GM23338 (cell line): Measurements from ENCODE around the gene GRK7. TPM values are rescaled to one million over a fixed set of nuclear protein-coding genes. Genes with fewer than 3 reads are reported as not detected.

Experiments
- ATAC-seq: fragments of 200-7000 bp; cut with Tn5 transposase; 3 replicates; pipeline ENCODE4 v1.9.1; 2020
- DNase-seq: peaks from one replicate; pipeline ENCODE4 v3.0.0-alpha.2; 2015; ENCODE audit warnings: low spot score
- H2AFZ ChIP-seq: fragments of 200-600 bp; sonication (generic); 2 replicates; pipeline ENCODE4 v1.8.0; 2016; ENCODE audit warnings: antibody characterized with exemption, mild to moderate bottlenecking, moderate library complexity
- H3F3A ChIP-seq: fragments of 200-600 bp; sonication (generic); replicated peaks from 2 replicates; pipeline ENCODE4 v1.8.0; 2017; ENCODE audit warnings: antibody characterized with exemption, mixed run types, low read depth
- H3K27ac ChIP-seq: fragments of 200-600 bp; sonication (generic); 2 replicates; pipeline ENCODE4 v1.6.1; 2016; ENCODE audit warnings: low read depth
- H3K27me3 ChIP-seq: fragments of 200-600 bp; sonication (generic); 2 replicates; pipeline ENCODE4 v1.8.0; 2016; ENCODE audit warnings: mild to moderate bottlenecking, mixed run types, moderate library complexity; ENCODE audit not compliant: insufficient read depth
- H3K36me3 ChIP-seq: fragments of 200-600 bp; sonication (generic); 2 replicates; pipeline ENCODE4 v1.8.0; 2016; ENCODE audit warnings: mild to moderate bottlenecking; ENCODE audit not compliant: insufficient read depth
- H3K4me1 ChIP-seq: fragments of 200-600 bp; sonication (generic); 2 replicates; pipeline ENCODE4 v1.8.0; 2016; ENCODE audit warnings: mild to moderate bottlenecking, moderate library complexity; ENCODE audit not compliant: insufficient read depth
- H3K4me2 ChIP-seq: fragments of 200-600 bp; sonication (generic); 2 replicates; pipeline ENCODE4 v1.7.1; 2017; ENCODE audit warnings: mixed run types
- H3K4me3 ChIP-seq: fragments of 200-600 bp; sonication (generic); 2 replicates; pipeline ENCODE4 v1.6.1; 2016; ENCODE audit warnings: mixed run types
- H3K79me2 ChIP-seq: fragments of 200-600 bp; sonication (generic); replicated peaks from 2 replicates; pipeline ENCODE4 v1.8.0; 2017; ENCODE audit warnings: mild to moderate bottlenecking; ENCODE audit not compliant: insufficient read depth
- H3K9me2 ChIP-seq: fragments of 200-600 bp; sonication (generic); 2 replicates; pipeline ENCODE4 v1.8.0; 2017; ENCODE audit not compliant: insufficient read depth
- H4K20me1 ChIP-seq: fragments of 200-600 bp; sonication (generic); replicated peaks from 2 replicates; pipeline ENCODE4 v1.8.0; 2017; ENCODE audit warnings: mild to moderate bottlenecking; ENCODE audit not compliant: insufficient read depth
- H3K27ac Mint-ChIP-seq: 2 replicates; pipeline ENCODE4 v1.8.0; 2020; ENCODE audit warnings: inconsistent platforms, mild to moderate bottlenecking, moderate library complexity, mixed read lengths
- H3K27me3 Mint-ChIP-seq: 3 replicates; pipeline ENCODE4 v1.8.0; 2022; ENCODE audit warnings: low read depth, mild to moderate bottlenecking, moderate library complexity, mixed read lengths, inconsistent platforms; ENCODE audit not compliant: insufficient read depth, poor library complexity
- H3K36me3 Mint-ChIP-seq: 3 replicates; pipeline ENCODE4 v1.8.0; 2021; ENCODE audit warnings: low read depth, mild to moderate bottlenecking, inconsistent platforms, moderate library complexity, mixed read lengths
- H3K4me1 Mint-ChIP-seq: 3 replicates; pipeline ENCODE4 v1.8.0; 2020; ENCODE audit warnings: mild to moderate bottlenecking, inconsistent platforms, mixed read lengths
- H3K4me3 Mint-ChIP-seq: 3 replicates; pipeline ENCODE4 v1.8.0; 2021; ENCODE audit warnings: moderate library complexity, mild to moderate bottlenecking, inconsistent platforms, mixed read lengths
- H3K9me3 Mint-ChIP-seq: 3 replicates; pipeline ENCODE4 v1.8.0; 2020; ENCODE audit warnings: moderate library complexity, mild to moderate bottlenecking, inconsistent platforms, mixed read lengths
- CTCF ChIP-seq, 2 experiments: fragments of 200-600 bp in 1 of 2; sonication (generic) in 1 of 2; conservative IDR thresholded peaks; 2 replicates each; pipeline versions ENCODE4 v1.5.1 to v1.6.1; 2016 to 2017; ENCODE audit warnings: antibody characterized with exemption in 2 of 2, low read depth in 2 of 2, mild to moderate bottlenecking in 2 of 2, moderate library complexity in 1 of 2
- EZH2 ChIP-seq: fragments of 200-600 bp; sonication (generic); IDR thresholded peaks from one replicate; pipeline ENCODE4 v1.8.0; 2017; ENCODE audit warnings: antibody characterized with exemption, mild to moderate bottlenecking, low read depth; ENCODE audit not compliant: unreplicated experiment
- EZH2phosphoT487 ChIP-seq: fragments of 200-600 bp; sonication (generic); IDR thresholded peaks from one replicate; pipeline ENCODE4 v1.8.1; 2018; ENCODE audit warnings: antibody characterized with exemption; ENCODE audit not compliant: unreplicated experiment
- JUNB ChIP-seq: IDR thresholded peaks from one replicate; pipeline ENCODE4 v1.6.1; 2016; ENCODE audit warnings: antibody characterized with exemption; ENCODE audit not compliant: unreplicated experiment
- NANOG ChIP-seq: IDR thresholded peaks from 2 replicates; pipeline ENCODE4 v1.6.1; 2016; ENCODE audit warnings: antibody characterized with exemption, borderline replicate concordance
- POLR2AphosphoS5 ChIP-seq: IDR thresholded peaks from 2 replicates; pipeline ENCODE4 v1.6.1; 2016; ENCODE audit warnings: antibody characterized with exemption, low read depth
- REST ChIP-seq: IDR thresholded peaks from one replicate; pipeline ENCODE4 v1.6.1; 2018; ENCODE audit warnings: antibody characterized with exemption; ENCODE audit not compliant: unreplicated experiment
- STAT1 ChIP-seq: IDR thresholded peaks from one replicate; pipeline ENCODE4 v1.6.1; 2016; ENCODE audit warnings: antibody characterized with exemption; ENCODE audit not compliant: unreplicated experiment
- ZNF114 ChIP-seq: fragments of 250-450 bp; sonication (Bioruptor Pico); IDR thresholded peaks from 2 replicates; pipeline ENCODE4 v1.5.0; 2020; ENCODE audit warnings: mild to moderate bottlenecking, moderate library complexity
- polyA plus RNA-seq: library from polyadenylated mRNA; unstranded; fragments of >200 nt; fragmentation: Nextera tagmentation; extraction: Ambion mirVana; gene quantifications from 2 replicates; pipeline ENCODE4 v1.2.1, GENCODE V29; 2016
- total RNA-seq: library from RNA; depleted of rRNA; stranded (reverse); fragments of >200 nt; shearing (Covaris generic); gene quantifications from 2 replicates; pipeline ENCODE4 v1.2.3, GENCODE V29; 2014
- TF ChIP-seq, protein P1 (sequence below): fragments of 250-450 bp; sonication (Bioruptor Pico); IDR thresholded peaks from 2 replicates; pipeline ENCODE4 v1.5.0; 2020; ENCODE audit warnings: mild to moderate bottlenecking, moderate library complexity

Gene GRK7
- total and polyA plus RNA-seq, 2 experiments from 2014 or later = not detected

DNA sequence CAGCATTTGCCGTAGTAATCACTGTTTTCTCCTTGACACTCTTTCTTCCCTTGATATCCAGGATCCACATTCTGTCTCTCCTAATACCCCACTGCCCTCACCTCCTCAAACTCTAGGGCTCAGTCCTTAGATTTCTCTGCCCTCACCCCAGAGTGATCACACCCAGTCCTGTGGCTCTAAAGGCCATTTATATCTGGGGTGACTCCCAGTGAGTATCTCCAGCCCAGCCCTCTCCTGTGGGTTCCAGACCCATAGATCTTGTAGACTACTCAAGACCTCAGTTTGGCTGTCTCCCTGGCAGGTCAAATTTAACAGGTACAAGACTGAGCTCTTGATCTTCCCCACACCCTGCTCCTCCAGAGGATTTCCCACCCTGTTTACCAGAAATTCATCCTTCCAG lies 1.3 kb downstream of the GRK7 start:
- ATAC-seq = no peak
- H3K4me1 Mint-ChIP-seq = no peaks in the 10 kb centered on the region; the same call in 2 of the 3 replicates
- Histone ChIP-seq H3K27me3 (no peaks in the 10 kb centered on the region), H4K20me1 (no peaks in the 10 kb centered on the region), H3K4me1 (no peaks in the 10 kb centered on the region), H3K79me2 (no peaks in the 10 kb centered on the region), H3K9me2 (no peaks in the 10 kb centered on the region), H3K4me2 (no peak overlapping the region), H2AFZ (no peak overlapping the region), H3F3A (no peaks in the 10 kb centered on the region), H3K27ac (no peak overlapping the region), H3K4me3 (no peak overlapping the region), H3K36me3 (no peaks in the 10 kb centered on the region)
- H3K4me3 Mint-ChIP-seq = no peak overlapping the region
- H3K27me3 Mint-ChIP-seq = peaks cover 2% of the 10 kb centered on the region
- peaks cover 2% of the 10 kb centered on the region; the same call in 1 of the 3 replicates for H3K9me3 Mint-ChIP-seq
- H3K27ac Mint-ChIP-seq = no peak overlapping the region
- DNase-seq = no peak
- H3K36me3 Mint-ChIP-seq = no peaks in the 10 kb centered on the region; the same call in 2 of the 3 replicates
- TF ChIP-seq REST = no peak
- no peak for TF ChIP-seq POLR2AphosphoS5
- TF ChIP-seq CTCF (conservative IDR thresholded peaks at IDR 0.05; ENCODE audit: low read depth in 2 of 2) = no peak
- no peak for TF ChIP-seq EZH2phosphoT487

DNA sequence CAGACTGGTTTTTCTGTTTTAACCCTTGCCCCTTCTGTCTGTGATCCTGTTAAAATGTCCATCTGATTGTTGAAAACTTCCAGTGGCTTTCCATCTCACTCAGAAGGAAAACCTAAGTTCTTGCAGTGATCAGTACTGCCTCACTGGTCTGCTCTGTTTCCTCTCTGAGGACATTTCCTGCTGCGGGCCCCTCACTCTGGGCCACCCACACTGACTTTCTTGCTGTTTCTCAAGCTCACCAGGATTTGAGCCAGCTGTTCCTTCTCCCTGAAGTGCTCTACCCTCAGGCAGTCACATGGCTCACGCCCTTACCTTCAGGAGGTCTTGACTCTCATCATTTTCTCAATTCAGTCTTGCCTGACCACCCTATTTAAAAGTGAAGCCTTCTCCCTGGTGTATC lies 1.8 kb downstream of the GRK7 start:
- no peak overlapping the region for H3K4me3 ChIP-seq
- H3K79me2 ChIP-seq = no peaks in the 10 kb centered on the region
- ATAC-seq (no peak), DNase-seq (no peak)
- H2AFZ ChIP-seq = no peak overlapping the region
- no peaks in the 10 kb centered on the region for H3K4me1 ChIP-seq
- Mint-ChIP-seq H3K27me3 (peaks cover 2% of the 10 kb centered on the region), H3K4me3 (no peak overlapping the region), H3K4me1 (no peaks in the 10 kb centered on the region; the same call in 2 of the 3 replicates), H3K36me3 (no peaks in the 10 kb centered on the region; the same call in 2 of the 3 replicates), H3K9me3 (peaks cover 2% of the 10 kb centered on the region; the same call in 1 of the 3 replicates), H3K27ac (no peak overlapping the region)
- H3K9me2 ChIP-seq = no peaks in the 10 kb centered on the region
- no peak overlapping the region for H3K4me2 ChIP-seq
- no peak overlapping the region for H3K27ac ChIP-seq
- no peaks in the 10 kb centered on the region for H4K20me1 ChIP-seq
- H3K27me3 ChIP-seq = no peaks in the 10 kb centered on the region
- no peaks in the 10 kb centered on the region for H3K36me3 ChIP-seq
- H3F3A ChIP-seq = no peaks in the 10 kb centered on the region
- TF ChIP-seq EZH2 (no peak), STAT1 (no peak), JUNB (no peak), ZNF114 (CRISPR knock-in tag) (no peak), NANOG (no peak), EZH2phosphoT487 (no peak)
- TF ChIP-seq, protein P1, sequence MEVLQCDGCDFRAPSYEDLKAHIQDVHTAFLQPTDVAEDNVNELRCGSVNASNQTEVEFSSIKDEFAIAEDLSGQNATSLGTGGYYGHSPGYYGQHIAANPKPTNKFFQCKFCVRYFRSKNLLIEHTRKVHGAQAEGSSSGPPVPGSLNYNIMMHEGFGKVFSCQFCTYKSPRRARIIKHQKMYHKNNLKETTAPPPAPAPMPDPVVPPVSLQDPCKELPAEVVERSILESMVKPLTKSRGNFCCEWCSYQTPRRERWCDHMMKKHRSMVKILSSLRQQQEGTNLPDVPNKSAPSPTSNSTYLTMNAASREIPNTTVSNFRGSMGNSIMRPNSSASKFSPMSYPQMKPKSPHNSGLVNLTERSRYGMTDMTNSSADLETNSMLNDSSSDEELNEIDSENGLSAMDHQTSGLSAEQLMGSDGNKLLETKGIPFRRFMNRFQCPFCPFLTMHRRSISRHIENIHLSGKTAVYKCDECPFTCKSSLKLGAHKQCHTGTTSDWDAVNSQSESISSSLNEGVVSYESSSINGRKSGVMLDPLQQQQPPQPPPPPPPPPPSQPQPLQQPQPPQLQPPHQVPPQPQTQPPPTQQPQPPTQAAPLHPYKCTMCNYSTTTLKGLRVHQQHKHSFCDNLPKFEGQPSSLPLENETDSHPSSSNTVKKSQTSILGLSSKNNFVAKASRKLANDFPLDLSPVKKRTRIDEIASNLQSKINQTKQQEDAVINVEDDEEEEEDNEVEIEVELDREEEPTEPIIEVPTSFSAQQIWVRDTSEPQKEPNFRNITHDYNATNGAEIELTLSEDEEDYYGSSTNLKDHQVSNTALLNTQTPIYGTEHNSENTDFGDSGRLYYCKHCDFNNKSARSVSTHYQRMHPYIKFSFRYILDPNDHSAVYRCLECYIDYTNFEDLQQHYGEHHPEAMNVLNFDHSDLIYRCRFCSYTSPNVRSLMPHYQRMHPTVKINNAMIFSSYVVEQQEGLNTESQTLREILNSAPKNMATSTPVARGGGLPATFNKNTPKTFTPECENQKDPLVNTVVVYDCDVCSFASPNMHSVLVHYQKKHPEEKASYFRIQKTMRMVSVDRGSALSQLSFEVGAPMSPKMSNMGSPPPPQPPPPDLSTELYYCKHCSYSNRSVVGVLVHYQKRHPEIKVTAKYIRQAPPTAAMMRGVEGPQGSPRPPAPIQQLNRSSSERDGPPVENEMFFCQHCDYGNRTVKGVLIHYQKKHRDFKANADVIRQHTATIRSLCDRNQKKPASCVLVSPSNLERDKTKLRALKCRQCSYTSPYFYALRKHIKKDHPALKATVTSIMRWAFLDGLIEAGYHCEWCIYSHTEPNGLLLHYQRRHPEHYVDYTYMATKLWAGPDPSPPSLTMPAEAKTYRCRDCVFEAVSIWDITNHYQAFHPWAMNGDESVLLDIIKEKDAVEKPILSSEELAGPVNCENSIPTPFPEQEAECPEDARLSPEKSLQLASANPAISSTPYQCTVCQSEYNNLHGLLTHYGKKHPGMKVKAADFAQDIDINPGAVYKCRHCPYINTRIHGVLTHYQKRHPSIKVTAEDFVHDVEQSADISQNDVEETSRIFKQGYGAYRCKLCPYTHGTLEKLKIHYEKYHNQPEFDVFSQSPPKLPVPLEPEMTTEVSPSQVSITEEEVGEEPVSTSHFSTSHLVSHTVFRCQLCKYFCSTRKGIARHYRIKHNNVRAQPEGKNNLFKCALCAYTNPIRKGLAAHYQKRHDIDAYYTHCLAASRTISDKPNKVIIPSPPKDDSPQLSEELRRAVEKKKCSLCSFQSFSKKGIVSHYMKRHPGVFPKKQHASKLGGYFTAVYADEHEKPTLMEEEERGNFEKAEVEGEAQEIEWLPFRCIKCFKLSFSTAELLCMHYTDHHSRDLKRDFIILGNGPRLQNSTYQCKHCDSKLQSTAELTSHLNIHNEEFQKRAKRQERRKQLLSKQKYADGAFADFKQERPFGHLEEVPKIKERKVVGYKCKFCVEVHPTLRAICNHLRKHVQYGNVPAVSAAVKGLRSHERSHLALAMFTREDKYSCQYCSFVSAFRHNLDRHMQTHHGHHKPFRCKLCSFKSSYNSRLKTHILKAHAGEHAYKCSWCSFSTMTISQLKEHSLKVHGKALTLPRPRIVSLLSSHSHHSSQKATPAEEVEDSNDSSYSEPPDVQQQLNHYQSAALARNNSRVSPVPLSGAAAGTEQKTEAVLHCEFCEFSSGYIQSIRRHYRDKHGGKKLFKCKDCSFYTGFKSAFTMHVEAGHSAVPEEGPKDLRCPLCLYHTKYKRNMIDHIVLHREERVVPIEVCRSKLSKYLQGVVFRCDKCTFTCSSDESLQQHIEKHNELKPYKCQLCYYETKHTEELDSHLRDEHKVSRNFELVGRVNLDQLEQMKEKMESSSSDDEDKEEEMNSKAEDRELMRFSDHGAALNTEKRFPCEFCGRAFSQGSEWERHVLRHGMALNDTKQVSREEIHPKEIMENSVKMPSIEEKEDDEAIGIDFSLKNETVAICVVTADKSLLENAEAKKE (CRISPR knock-in tag) = no peak
